Epithelial cell of esophagus (primary cell): ENCODE measurements around the gene HMGB2.

ENCODE experiments used
- DNase-seq: peaks from one replicate; pipeline ENCODE4 v3.0.0; 2010; ENCODE audit warnings: low read depth
- H3K4me3 ChIP-seq: 2 replicates; pipeline ENCODE4 v1.5.1; 2011; ENCODE audit warnings: mild to moderate bottlenecking, low read length, control low read depth
- CTCF ChIP-seq: IDR thresholded peaks from 2 replicates; pipeline ENCODE4 v1.5.1; 2011; ENCODE audit warnings: low read depth, mild to moderate bottlenecking, low read length, control low read depth, inconsistent platforms; ENCODE audit not compliant: insufficient read depth; ENCODE audit errors: missing control alignments

HMGB2 gene

GRCh38 chr4:173281406-173282255, 52.5 kb downstream of the HMGB2 start:
- TF ChIP-seq CTCF, result no peak
- DNase-seq, result no peak
- H3K4me3 ChIP-seq, result no peak overlapping the region
